ENCODE results near the gene TNFSF10. TPM values are rescaled to one million over a fixed set of nuclear protein-coding genes. Genes with fewer than 3 reads are reported as not detected.

Gene TNFSF10
- total and polyA plus RNA-seq, 9 donors: 9.6 to 51.5 (median 13.6) TPM

DNA sequence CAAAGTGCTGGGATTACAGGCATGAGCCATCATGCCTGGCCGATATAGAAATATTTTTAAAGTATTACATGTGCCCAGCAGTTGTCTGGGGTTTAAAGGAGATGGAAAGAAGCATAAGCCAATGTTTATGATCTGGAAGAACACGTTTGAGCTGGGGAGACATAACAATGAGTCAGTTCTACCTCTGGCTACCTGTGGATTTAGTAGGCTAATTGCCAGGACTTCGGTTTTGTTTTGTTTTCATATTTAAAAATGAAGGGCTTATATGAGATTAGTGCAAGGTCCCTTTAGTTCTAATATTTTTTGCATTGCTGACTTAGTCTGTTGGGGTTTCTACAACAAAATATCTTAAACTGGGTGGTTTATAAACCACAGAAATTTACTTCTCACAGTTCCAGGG, 22.9 kb upstream of the TNFSF10 start:
- no peaks in the 10 kb centered on the region for H3K36me3 ChIP-seq
- peaks cover 1% of the 10 kb centered on the region for H3K4me1 ChIP-seq (ENCODE audit: insufficient read depth)
- no peaks in the 10 kb centered on the region for H3K27me3 ChIP-seq
- intact Hi-C loops (cut with DNase I): no loop called here
- no peak overlapping the region for H3K4me3 ChIP-seq
- H3K27ac ChIP-seq: no peak overlapping the region
- TF ChIP-seq POLR2A (IDR thresholded peaks at IDR 0.05): no peak
- no peak for TF ChIP-seq CTCF (IDR thresholded peaks at IDR 0.05)
- TF ChIP-seq EP300 (IDR thresholded peaks at IDR 0.05): no peak
- H3K9me3 ChIP-seq: no peaks in the 10 kb centered on the region
- WGBS, 3 donors: 29 to 55% (median 31%) methylated on average over 3 of the region's 3 CpGs
- no peak for DNase-seq

DNA sequence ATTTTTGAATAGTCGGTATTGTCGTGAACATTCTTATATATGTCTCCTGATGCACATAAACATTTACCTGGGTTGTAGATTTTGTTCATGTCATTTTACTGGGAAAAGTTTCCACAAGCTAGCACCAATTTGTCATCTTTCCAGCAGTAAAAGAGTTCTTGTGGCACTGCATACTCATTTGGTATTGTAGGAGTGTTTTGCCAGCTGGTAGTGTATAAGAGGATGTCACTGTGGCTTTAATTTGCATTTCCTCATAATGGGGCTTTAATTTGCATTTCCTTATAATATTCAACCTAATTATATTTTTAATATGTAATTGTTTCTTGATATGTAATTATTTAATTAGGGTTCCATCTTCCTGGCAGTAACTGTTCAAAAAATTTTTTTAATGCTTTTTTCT, 21.2 kb upstream of the TNFSF10 start:
- TF ChIP-seq POLR2A (IDR thresholded peaks at IDR 0.05) (no peak), EP300 (IDR thresholded peaks at IDR 0.05) (no peak), CTCF (IDR thresholded peaks at IDR 0.05) (no peak)
- WGBS, 3 donors: 90 to 92% (median 91%) methylated on average over 2 of the region's 2 CpGs
- intact Hi-C loops (cut with DNase I): no loop called here

DNA sequence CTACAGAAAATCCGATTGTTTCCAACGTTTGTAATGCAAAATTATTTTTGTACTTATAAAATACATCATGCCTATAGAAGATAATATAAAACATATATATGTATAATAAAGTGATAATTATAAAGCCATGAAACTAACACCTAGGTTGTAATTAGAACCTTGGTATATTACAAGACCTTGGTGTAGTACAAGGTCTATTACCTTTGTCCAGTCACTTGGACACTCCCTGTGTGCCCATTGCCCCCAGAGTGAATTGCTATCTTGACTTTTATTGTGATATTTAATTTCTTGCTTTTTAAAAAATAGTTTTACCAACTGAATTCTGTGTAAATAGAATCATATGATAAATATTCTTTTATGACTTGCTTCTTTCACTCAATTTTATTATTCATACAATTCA, 20.7 kb upstream of the TNFSF10 start:
- TF ChIP-seq POLR2A (IDR thresholded peaks at IDR 0.05) (no peak), EP300 (IDR thresholded peaks at IDR 0.05) (no peak), CTCF (IDR thresholded peaks at IDR 0.05) (no peak)

More for the DNA sequence above, 21.2 kb upstream of the TNFSF10 start:
- Histone ChIP-seq H3K9me3 (no peaks in the 10 kb centered on the region), H3K4me1 (ENCODE audit: insufficient read depth) (peaks cover 1% of the 10 kb centered on the region), H3K27me3 (no peaks in the 10 kb centered on the region), H3K27ac (no peak overlapping the region), H3K4me3 (no peak overlapping the region), H3K36me3 (no peaks in the 10 kb centered on the region)
- no peak for DNase-seq

DNA sequence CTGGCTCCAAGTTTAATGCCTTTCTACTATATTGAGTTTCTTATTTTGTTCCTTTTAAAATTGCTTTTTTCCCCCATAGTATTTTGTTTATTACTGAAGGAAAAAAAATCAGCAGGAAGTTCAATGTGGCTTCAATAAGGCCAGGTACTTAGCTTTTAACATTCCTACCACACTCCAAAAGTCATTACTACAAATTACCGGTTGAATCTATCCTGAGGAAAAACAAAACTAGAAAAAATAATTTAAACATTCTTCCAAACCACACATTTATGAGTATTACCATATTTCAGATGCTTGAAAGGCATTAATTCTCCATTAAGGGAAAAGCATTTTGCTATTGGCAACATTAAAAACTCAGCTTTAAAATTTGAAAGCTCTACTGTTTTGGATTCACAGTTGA, 20.2 kb upstream of the TNFSF10 start:
- H3K4me1 ChIP-seq (ENCODE audit: insufficient read depth): peaks cover 1% of the 10 kb centered on the region
- TF ChIP-seq POLR2A (IDR thresholded peaks at IDR 0.05): no peak
- no peak for TF ChIP-seq CTCF (IDR thresholded peaks at IDR 0.05)
- no peak for TF ChIP-seq EP300 (IDR thresholded peaks at IDR 0.05)
- 36 to 49% (median 39%) methylated on average over 1 of the region's 1 CpG for WGBS, 3 donors
- no peak overlapping the region for H3K4me3 ChIP-seq
- H3K9me3 ChIP-seq: no peaks in the 10 kb centered on the region
- no peak overlapping the region for H3K27ac ChIP-seq
- DNase-seq: no peak
- no peaks in the 10 kb centered on the region for H3K36me3 ChIP-seq
- intact Hi-C loops (cut with DNase I): no loop called here
- no peaks in the 10 kb centered on the region for H3K27me3 ChIP-seq

More for the DNA sequence above, 20.7 kb upstream of the TNFSF10 start:
- H3K27me3 ChIP-seq: no peaks in the 10 kb centered on the region
- H3K4me3 ChIP-seq: no peak overlapping the region
- intact Hi-C loops (cut with DNase I): no loop called here
- no peak overlapping the region for H3K27ac ChIP-seq
- H3K4me1 ChIP-seq (ENCODE audit: insufficient read depth): peaks cover 1% of the 10 kb centered on the region
- no peaks in the 10 kb centered on the region for H3K36me3 ChIP-seq
- H3K9me3 ChIP-seq: no peaks in the 10 kb centered on the region
- DNase-seq: no peak
- WGBS, 3 donors: 79 to 87% (median 81%) methylated on average over 2 of the region's 2 CpGs
